ENCODE results near the gene MED17. TPM values are rescaled to one million over a fixed set of nuclear protein-coding genes. Genes with fewer than 3 reads are reported as not detected.

Gene MED17
- total and polyA plus RNA-seq, 10 donors, result 10.4 to 41.3 (median 36.6) TPM

DNA sequence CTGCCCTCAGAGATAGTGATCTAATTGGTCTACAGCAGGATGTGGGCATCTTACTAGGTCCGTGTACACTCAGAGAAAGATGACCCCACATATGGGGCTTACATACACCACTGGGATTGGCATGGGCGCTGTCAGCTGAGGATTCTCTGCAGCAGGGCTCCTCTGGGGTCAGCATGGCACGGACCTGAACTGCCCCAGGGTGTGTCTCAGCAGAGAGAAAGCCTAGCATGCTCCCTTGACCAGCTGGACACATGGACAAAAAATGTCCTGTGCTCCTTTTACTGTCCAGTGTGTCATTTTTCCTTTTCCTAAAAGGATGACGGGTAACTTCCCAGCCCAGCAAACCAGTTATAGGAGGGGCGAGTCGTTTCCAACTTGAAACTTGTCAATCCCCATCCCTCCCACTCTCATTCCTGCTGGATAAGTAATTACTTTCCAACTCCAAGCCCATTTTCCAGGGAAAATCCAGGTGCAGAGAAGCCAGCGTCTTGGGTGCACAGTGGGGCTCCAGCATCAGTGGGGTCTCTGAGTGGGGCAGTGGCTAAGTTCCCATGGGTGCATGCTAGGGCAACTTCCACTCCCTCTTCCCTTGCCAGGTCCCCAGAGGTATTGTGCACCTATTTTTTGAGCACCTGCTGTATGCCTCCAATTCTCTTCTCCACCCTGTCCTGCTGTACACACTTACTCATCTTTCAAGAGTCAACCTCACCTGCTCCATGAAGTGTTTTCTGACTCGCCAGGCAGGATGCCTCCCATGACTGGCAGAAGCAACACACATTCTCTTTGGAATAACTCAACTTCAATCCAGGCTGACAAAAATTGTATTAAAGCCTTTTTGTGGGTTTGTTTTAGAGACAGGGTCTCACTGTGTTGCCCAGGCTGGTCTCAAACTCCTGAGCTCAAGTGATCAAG is 61.4 kb downstream of the MED17 start:
- WGBS, 5 donors, result 66 to 77% (median 74%) methylated on average over 8 of the region's 8 CpGs
- intact Hi-C loops (cut with DNase I; ENCODE audit: low total_unique reads), result no loop called here
- no peaks in the 10 kb centered on the region for H3K9me3 ChIP-seq
- no peaks in the 10 kb centered on the region for H3K36me3 ChIP-seq
- DNase-seq, result no peak
- no peak for TF ChIP-seq POLR2AphosphoS5 (IDR thresholded peaks at IDR 0.05)
- TF ChIP-seq, protein P1, sequence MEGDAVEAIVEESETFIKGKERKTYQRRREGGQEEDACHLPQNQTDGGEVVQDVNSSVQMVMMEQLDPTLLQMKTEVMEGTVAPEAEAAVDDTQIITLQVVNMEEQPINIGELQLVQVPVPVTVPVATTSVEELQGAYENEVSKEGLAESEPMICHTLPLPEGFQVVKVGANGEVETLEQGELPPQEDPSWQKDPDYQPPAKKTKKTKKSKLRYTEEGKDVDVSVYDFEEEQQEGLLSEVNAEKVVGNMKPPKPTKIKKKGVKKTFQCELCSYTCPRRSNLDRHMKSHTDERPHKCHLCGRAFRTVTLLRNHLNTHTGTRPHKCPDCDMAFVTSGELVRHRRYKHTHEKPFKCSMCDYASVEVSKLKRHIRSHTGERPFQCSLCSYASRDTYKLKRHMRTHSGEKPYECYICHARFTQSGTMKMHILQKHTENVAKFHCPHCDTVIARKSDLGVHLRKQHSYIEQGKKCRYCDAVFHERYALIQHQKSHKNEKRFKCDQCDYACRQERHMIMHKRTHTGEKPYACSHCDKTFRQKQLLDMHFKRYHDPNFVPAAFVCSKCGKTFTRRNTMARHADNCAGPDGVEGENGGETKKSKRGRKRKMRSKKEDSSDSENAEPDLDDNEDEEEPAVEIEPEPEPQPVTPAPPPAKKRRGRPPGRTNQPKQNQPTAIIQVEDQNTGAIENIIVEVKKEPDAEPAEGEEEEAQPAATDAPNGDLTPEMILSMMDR (IDR thresholded peaks at IDR 0.05 in 8 of 11, conservative IDR thresholded peaks at IDR 0.05 in 3 of 11), result no peak
- TF ChIP-seq POLR2A (IDR thresholded peaks at IDR 0.05), result no peak
- H3K4me1 ChIP-seq, result peaks cover 0 to 10% (median 8%) of the 10 kb centered on the region in 6 donors
- no peak overlapping the region for H3K27ac ChIP-seq
- H3K27me3 ChIP-seq (replicated peaks in 1 of 7), result peaks cover 0 to 16% (median 11%) of the 10 kb centered on the region in 7 donors
- H3K4me3 ChIP-seq, result no peak overlapping the region

DNA sequence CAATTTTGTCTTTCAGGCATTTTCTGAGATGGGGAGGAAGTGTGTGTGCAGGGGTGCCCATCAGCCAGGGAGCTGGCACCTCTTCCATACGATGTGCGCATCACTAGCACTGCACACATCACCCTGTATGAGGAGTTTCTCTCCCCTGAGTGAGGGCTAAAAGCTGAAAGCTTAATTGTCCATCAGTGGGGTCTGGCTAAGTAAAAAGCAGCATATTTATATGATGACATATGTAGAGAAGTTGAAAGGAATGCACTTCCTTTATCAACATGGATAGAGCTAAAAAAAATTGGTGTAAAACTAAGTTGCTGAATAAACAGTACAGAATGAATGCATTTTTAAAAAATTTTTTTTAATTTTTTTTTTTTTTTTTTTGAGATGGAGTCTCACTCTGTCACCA is 62.3 kb downstream of the MED17 start:
- DNase-seq, result no peak
- Histone ChIP-seq H3K27me3 (replicated peaks in 1 of 7) (peaks cover 0 to 26% (median 15%) of the 10 kb centered on the region in 7 donors), H3K9me3 (no peaks in the 10 kb centered on the region), H3K4me1 (peaks cover 0 to 11% (median 8%) of the 10 kb centered on the region in 6 donors), H3K36me3 (no peaks in the 10 kb centered on the region), H3K27ac (no peak overlapping the region), H3K4me3 (no peak overlapping the region)
- WGBS, 5 donors, result 79 to 89% (median 86%) methylated on average over 2 of the region's 2 CpGs
- intact Hi-C loops (cut with DNase I; ENCODE audit: low total_unique reads), result no loop called here
- no peak for TF ChIP-seq POLR2A (IDR thresholded peaks at IDR 0.05)
- no peak for TF ChIP-seq POLR2AphosphoS5 (IDR thresholded peaks at IDR 0.05)
- TF ChIP-seq, protein P1 (IDR thresholded peaks at IDR 0.05 in 8 of 11, conservative IDR thresholded peaks at IDR 0.05 in 3 of 11), result no peak

DNA sequence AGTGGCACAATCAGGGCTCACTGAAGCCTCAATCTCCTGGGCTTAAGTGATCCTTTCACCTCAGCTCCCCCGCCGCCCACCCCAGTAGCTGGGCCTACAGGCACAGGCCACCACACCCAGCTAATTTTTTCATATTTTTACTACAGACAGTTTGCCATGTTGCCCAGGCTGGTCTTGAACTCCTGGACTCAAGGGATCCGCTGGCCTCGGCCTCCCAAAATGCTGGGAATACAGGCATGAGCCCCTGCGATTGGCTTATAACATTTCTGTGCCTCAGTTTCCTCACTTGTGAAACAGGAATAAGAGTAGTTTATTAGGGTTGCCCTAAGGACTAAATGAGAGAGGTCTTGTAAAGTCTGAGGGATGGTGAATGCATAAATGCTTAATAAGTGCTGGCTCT is 65.1 kb downstream of the MED17 start:
- DNase-seq, result no peak
- intact Hi-C loops (cut with DNase I; ENCODE audit: low total_unique reads), result no loop called here
- Histone ChIP-seq H3K9me3 (no peaks in the 10 kb centered on the region), H3K36me3 (no peaks in the 10 kb centered on the region), H3K27ac (no peak overlapping the region), H3K4me1 (peaks cover 0 to 11% (median 8%) of the 10 kb centered on the region in 6 donors), H3K27me3 (replicated peaks in 1 of 7) (peaks cover 0 to 31% (median 15%) of the 10 kb centered on the region in 7 donors), H3K4me3 (no peak overlapping the region)
- WGBS, 5 donors, result 93 to 98% (median 94%) methylated on average over 5 of the region's 5 CpGs
- no peak for TF ChIP-seq POLR2A (IDR thresholded peaks at IDR 0.05)
- TF ChIP-seq, protein P1 (IDR thresholded peaks at IDR 0.05 in 8 of 11, conservative IDR thresholded peaks at IDR 0.05 in 3 of 11), result no peak
- TF ChIP-seq POLR2AphosphoS5 (IDR thresholded peaks at IDR 0.05), result no peak
